Adipose tissue (tissue), 3 donors: Measurements from ENCODE around the gene TERB1. TPM values are rescaled to one million over a fixed set of nuclear protein-coding genes. Genes with fewer than 3 reads are reported as not detected.

Experiments used
- H3K27ac ChIP-seq: one replicate; pipeline ENCODE4 v1.5.1; 2013; ENCODE audit warnings: low read depth, low read length
- WGBS, 3 donors: extraction: QIAGEN DNeasy Blood & Tissue Kit; methylation state at CpG; one replicate each; pipeline ENCODE4 v1.1.7; 2013; 5-methylcytosine and 5-hydroxymethylcytosine counted together
- polyA plus RNA-seq, 3 donors: library from polyadenylated mRNA; stranded (reverse); fragments of 200-250 nt; gene quantifications; one replicate each; pipeline ENCODE4 v1.2.3, GENCODE V29; 2013
- donor health status: healthy with polysubstance abuse.
- donor health status: Bipolar disorder and iron deficiency.
- donor health status: healthy.

The TERB1 gene
- polyA plus RNA-seq, 3 donors: not detected

GRCh38 chr16:66754211-66754610 is 47.2 kb downstream of the TERB1 start:
- no peak overlapping the region for H3K27ac ChIP-seq
- 95 to 98% (median 96%) methylated on average over 2 of the region's 2 CpGs for WGBS, 3 donors

GRCh38 chr16:66752958-66753357 is 48.4 kb downstream of the TERB1 start:
- no peak overlapping the region for H3K27ac ChIP-seq
- 94 to 100% (median 96%) methylated on average over 2 of the region's 2 CpGs for WGBS, 3 donors

GRCh38 chr16:66752379-66752778 is 49.0 kb downstream of the TERB1 start:
- no peak overlapping the region for H3K27ac ChIP-seq
- 74 to 80% (median 79%) methylated on average over 6 of the region's 6 CpGs for WGBS, 3 donors

GRCh38 chr16:66751992-66752322 is 49.4 kb downstream of the TERB1 start:
- no peak overlapping the region for H3K27ac ChIP-seq
- WGBS, 3 donors: 34 to 41% (median 38%) methylated on average over 3 of the region's 3 CpGs

GRCh38 chr16:66751303-66751991 is 49.9 kb downstream of the TERB1 start, which contains the start of gene DYNC1LI2:
Gene DYNC1LI2 (minus strand): TSS chr16:66751609. CDS start chr16:66751591, 18 bp downstream.
- 0% methylated on average over 53 to 90 of the region's 90 CpGs for WGBS, 3 donors
- peak within 1 kb of the TSS; percentile 98 for H3K27ac ChIP-seq

- WGBS, 3 donors: 0% methylated on average over 17 to 22 of the region's 22 CpGs
- H3K27ac ChIP-seq: no peak overlapping the region
These were observed 50.4 kb downstream of the TERB1 start for GRCh38 chr16:66751053-66751302.

GRCh38 chr16:66750279-66751052 is 50.9 kb downstream of the TERB1 start:
- no peak overlapping the region for H3K27ac ChIP-seq
- 12 to 15% (median 14%) methylated on average over 12 of the region's 12 CpGs for WGBS, 3 donors

GRCh38 chr16:66746682-66747081 is 54.7 kb downstream of the TERB1 start:
- 23 to 63% (median 25%) methylated on average over 1 of the region's 1 CpG for whole genome bisulfite sequencing, 3 donors
- H3K27ac ChIP-seq: no peak overlapping the region

GRCh38 chr16:66746048-66746447 is 55.3 kb downstream of the TERB1 start:
- H3K27ac ChIP-seq: no peak overlapping the region
- 55 to 81% (median 66%) methylated on average over 3 of the region's 3 CpGs for WGBS, 3 donors

GRCh38 chr16:66741950-66742808 is 59.2 kb downstream of the TERB1 start:
- 40 to 52% (median 46%) methylated on average over 10 of the region's 10 CpGs for WGBS, 3 donors
- H3K27ac ChIP-seq: no peak overlapping the region

GRCh38 chr16:66741169-66741900 is 60.0 kb downstream of the TERB1 start:
- no peak overlapping the region for H3K27ac ChIP-seq
- 20 to 34% (median 31%) methylated on average over 10 of the region's 10 CpGs for WGBS, 3 donors

GRCh38 chr16:66740533-66740932 is 60.9 kb downstream of the TERB1 start:
- no peak overlapping the region for H3K27ac ChIP-seq
- 39 to 56% (median 41%) methylated on average over 2 of the region's 2 CpGs for WGBS, 3 donors

- WGBS, 3 donors: 47 to 51% (median 49%) methylated on average over 2 of the region's 2 CpGs
- no peak overlapping the region for H3K27ac ChIP-seq
These were observed 61.4 kb downstream of the TERB1 start for GRCh38 chr16:66740010-66740409.

- H3K27ac ChIP-seq: no peak overlapping the region
- WGBS, 3 donors: 84 to 93% (median 88%) methylated on average over 4 of the region's 4 CpGs
These were observed 65.5 kb downstream of the TERB1 start for GRCh38 chr16:66735891-66736290.

GRCh38 chr16:66731101-66731500 is 70.3 kb downstream of the TERB1 start:
- 82 to 92% (median 84%) methylated on average over 7 of the region's 7 CpGs for WGBS, 3 donors

GRCh38 chr16:66728804-66729203 is 72.6 kb downstream of the TERB1 start:
- H3K27ac ChIP-seq: no peak overlapping the region
- 46 to 64% (median 47%) methylated on average over 4 of the region's 4 CpGs for WGBS, 3 donors

More at GRCh38 chr16:66731101-66731500, 70.3 kb downstream of the TERB1 start:
- H3K27ac ChIP-seq: no peak overlapping the region

GRCh38 chr16:66728117-66728787 is 73.1 kb downstream of the TERB1 start:
- no peak overlapping the region for H3K27ac ChIP-seq
- WGBS, 3 donors: 24 to 33% (median 30%) methylated on average over 3 of the region's 3 CpGs

- WGBS, 3 donors: 73 to 85% (median 83%) methylated on average over 3 of the region's 3 CpGs
- no peak overlapping the region for H3K27ac ChIP-seq
These were observed 80.6 kb downstream of the TERB1 start for GRCh38 chr16:66720766-66721165.
